K562 (cell line): ENCODE measurements around the gene COPS6. TPM values are rescaled to one million over a fixed set of nuclear protein-coding genes. Genes with fewer than 3 reads are reported as not detected.

ENCODE experiments used
- ARNT ChIP-seq, 2 experiments: fragments of 450-650 bp; IDR thresholded peaks; 2 replicates each; pipeline ENCODE4 v1.6.1; 2016; ENCODE audit warnings: mild to moderate bottlenecking in 1 of 2
- CEBPG ChIP-seq, 3 experiments: fragments of 200-800 bp in 1 of 3; sonication (Bioruptor generic) in 1 of 3; sonication (generic) in 1 of 3; formaldehyde crosslinking in 1 of 3; IDR thresholded peaks in 2 of 3; conservative IDR thresholded peaks in 1 of 3; 2 replicates each; pipeline versions ENCODE4 v1.6.1 to v1.8.0; 2016 to 2022; ENCODE audit warnings: missing compliant biosample characterization in 2 of 3, missing genetic modification characterization in 2 of 3, mild to moderate bottlenecking in 1 of 3, missing genetic modification reagents in 1 of 3
- CHD2 ChIP-seq: IDR thresholded peaks from 2 replicates; pipeline ENCODE4 v1.6.1; 2011; ENCODE audit warnings: low read depth, low read length
- ETS2 ChIP-seq: IDR thresholded peaks from 2 replicates; pipeline ENCODE4 v1.6.1; 2016; ENCODE audit warnings: borderline replicate concordance, missing genetic modification characterization, mild to moderate bottlenecking, moderate library complexity, missing compliant biosample characterization; ENCODE audit not compliant: poor library complexity, severe bottlenecking
- MTA1 ChIP-seq: fragments of 450-650 bp; IDR thresholded peaks from 2 replicates; pipeline ENCODE4 v1.6.1; 2017; ENCODE audit warnings: borderline replicate concordance
- NEUROD1 ChIP-seq: fragments of 150-350 bp; IDR thresholded peaks from 2 replicates; pipeline ENCODE4 v1.6.1; 2014; ENCODE audit warnings: borderline replicate concordance, low read length, low read depth; ENCODE audit not compliant: partially characterized antibody
- POLR2A ChIP-seq: fragments of 450-650 bp; conservative IDR thresholded peaks from 2 replicates; pipeline ENCODE4 v1.6.1; 2016
- POLR2B ChIP-seq: fragments of 450-650 bp; IDR thresholded peaks from 2 replicates; pipeline ENCODE4 v1.6.1; 2018; ENCODE audit warnings: low read depth; ENCODE audit not compliant: partially characterized antibody
- RB1 ChIP-seq: fragments of 450-650 bp; IDR thresholded peaks from 2 replicates; pipeline ENCODE4 v1.6.1; 2017; ENCODE audit warnings: low read depth, mild to moderate bottlenecking
- RBM25 ChIP-seq: fragments of 200-400 bp; formaldehyde crosslinking; IDR thresholded peaks from 2 replicates; pipeline ENCODE4 v1.6.1; 2018; ENCODE audit warnings: low read length, low read depth, moderate library complexity; ENCODE audit not compliant: severe bottlenecking
- TCF7 ChIP-seq: sonication (generic); IDR thresholded peaks from 2 replicates; pipeline ENCODE4 v1.6.1; 2016; ENCODE audit warnings: antibody characterized with exemption, borderline replicate concordance
- TFAP4 ChIP-seq: sonication (generic); formaldehyde crosslinking; IDR thresholded peaks from 2 replicates; pipeline ENCODE4 v1.8.0; 2022; ENCODE audit warnings: missing genetic modification reagents, mild to moderate bottlenecking, moderate library complexity, borderline replicate concordance
- TRIM28 ChIP-seq: fragments of 450-650 bp; IDR thresholded peaks from 2 replicates; pipeline ENCODE4 v1.6.1; 2017
- ZC3H11A ChIP-seq: IDR thresholded peaks from 2 replicates; pipeline ENCODE4 v1.6.1; 2012; ENCODE audit warnings: low read depth, low read length, improper control_type of control experiment
- ZEB2 ChIP-seq: fragments of 450-650 bp; IDR thresholded peaks from 2 replicates; pipeline ENCODE4 v1.6.1; 2016
- ZNF407 ChIP-seq: fragments of 450-650 bp; IDR thresholded peaks from 2 replicates; pipeline ENCODE4 v1.6.1; 2016; ENCODE audit warnings: low read depth
- ZNF75A ChIP-seq: fragments of 450-650 bp; formaldehyde crosslinking; IDR thresholded peaks from 2 replicates; pipeline ENCODE4 v1.4.0; 2020; ENCODE audit warnings: mild to moderate bottlenecking
- polyA plus RNA-seq, 8 experiments: library from polyadenylated mRNA; depleted of rRNA in 4 of 8; stranded (reverse) in 5 of 8; unstranded in 3 of 8; fragments of >200 nt; fragmentation: Nextera tagmentation in 2 of 8; fragmentation: Illumina TruSeq in 1 of 8; extraction: Ambion mirVana in 2 of 8; extraction: Trizol in 1 of 8; gene quantifications; 2 replicates each; pipeline versions ENCODE4 v1.2.1 to v1.2.3, GENCODE V29; 2011 to 2014; ENCODE audit warnings: inconsistent platforms in 1 of 8, missing spikeins in 1 of 8
- total RNA-seq, 7 experiments: library from RNA; depleted of rRNA in 6 of 7; stranded (reverse); fragments of >200 nt in 6 of 7; fragmentation: Illumina TruSeq in 2 of 7; extraction: Trizol in 2 of 7; gene quantifications; 2 replicates each; pipeline versions ENCODE4 v1.2.1 to v1.2.3, GENCODE V29; 2011 to 2021; ENCODE audit warnings: low replicate concordance in 1 of 7
- TF ChIP-seq, protein P1 (sequence below): fragments of 250-450 bp; sonication (Bioruptor Pico); IDR thresholded peaks from 2 replicates; pipeline ENCODE4 v1.4.0; 2020; ENCODE audit warnings: mild to moderate bottlenecking

COPS6 gene
- total and polyA plus RNA-seq, 9 of the 15 experiments (the other 6 are each of a cell fraction or from before 2014, with no cell fraction given), result 63.0 to 331 (median 168) TPM

DNA sequence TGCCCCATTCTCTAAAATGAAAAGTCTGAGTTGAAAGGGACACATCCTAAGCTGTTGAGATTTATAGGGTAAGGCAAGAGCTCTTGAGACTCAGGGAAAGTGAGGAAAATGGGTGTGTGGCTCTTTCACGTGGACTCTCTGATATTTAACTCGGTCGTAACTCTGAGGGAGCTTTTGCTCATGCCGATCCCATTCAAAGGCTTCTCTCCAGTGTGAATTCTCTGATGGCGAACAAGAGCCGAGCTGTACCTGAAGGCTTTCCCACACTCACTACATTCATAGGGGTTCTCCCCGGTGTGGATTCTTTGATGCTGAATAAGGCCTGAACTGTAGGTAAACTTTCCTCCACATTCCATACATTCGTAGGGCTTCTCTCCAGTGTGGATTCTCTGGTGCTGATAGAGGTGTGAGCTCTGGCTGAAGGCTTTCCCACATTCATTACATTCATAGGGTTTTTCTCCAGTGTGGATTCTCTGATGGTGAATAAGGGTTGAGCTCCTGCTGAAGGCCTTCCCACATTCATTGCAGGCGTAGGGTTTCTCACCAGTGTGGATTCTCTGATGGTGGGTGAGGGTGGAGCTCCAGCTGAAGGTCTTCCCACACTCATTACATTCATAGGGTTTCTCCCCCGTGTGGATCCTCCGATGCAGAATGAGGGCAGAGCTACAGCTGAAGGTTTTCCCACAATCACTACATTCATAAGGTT is 17.6 kb upstream of the COPS6 start (continued):
- TF ChIP-seq CEBPG (CRISPR knock-in tag; IDR thresholded peaks at IDR 0.05) (no peak), CEBPG (tag; conservative IDR thresholded peaks at IDR 0.05 in 1 of 2, IDR thresholded peaks at IDR 0.05 in 1 of 2) (no peak), RBM25 (peak; percentile 85), ZEB2 (peak; percentile 80), ETS2 (tag) (no peak), RB1 (no peak), ZNF407 (no peak), CHD2 (no peak), TRIM28 (peak; percentile 100), TFAP4 (CRISPR knock-in tag) (no peak), TCF7 (no peak), ZC3H11A (0 out of 2 replicates have a peak, but pooled peaks have one; percentile 46), POLR2A (peak; percentile 67), ZNF75A (CRISPR knock-in tag) (peak; percentile 99), POLR2B (peak; percentile 61), ARNT (IDR thresholded peaks at IDR 0.05) (peak in 1 of 2 experiments; percentile 63; a peak in 2 of 4 replicates), MTA1 (0 out of 2 replicates have a peak, but pooled peaks have one; percentile 26), NEUROD1 (no peak)
- TF ChIP-seq, protein P1, sequence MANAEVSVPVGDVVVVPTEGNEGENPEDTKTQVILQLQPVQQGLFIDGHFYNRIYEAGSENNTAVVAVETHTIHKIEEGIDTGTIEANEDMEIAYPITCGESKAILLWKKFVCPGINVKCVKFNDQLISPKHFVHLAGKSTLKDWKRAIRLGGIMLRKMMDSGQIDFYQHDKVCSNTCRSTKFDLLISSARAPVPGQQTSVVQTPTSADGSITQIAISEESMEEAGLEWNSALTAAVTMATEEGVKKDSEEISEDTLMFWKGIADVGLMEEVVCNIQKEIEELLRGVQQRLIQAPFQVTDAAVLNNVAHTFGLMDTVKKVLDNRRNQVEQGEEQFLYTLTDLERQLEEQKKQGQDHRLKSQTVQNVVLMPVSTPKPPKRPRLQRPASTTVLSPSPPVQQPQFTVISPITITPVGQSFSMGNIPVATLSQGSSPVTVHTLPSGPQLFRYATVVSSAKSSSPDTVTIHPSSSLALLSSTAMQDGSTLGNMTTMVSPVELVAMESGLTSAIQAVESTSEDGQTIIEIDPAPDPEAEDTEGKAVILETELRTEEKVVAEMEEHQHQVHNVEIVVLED (CRISPR knock-in tag), result no peak
